B cell (primary cell): Measurements from ENCODE around the gene PREX1. TPM values are rescaled to one million over a fixed set of nuclear protein-coding genes. Genes with fewer than 3 reads are reported as not detected.

Experiments used
- ATAC-seq: fragments of 200-7000 bp; cut with Tn5 transposase; one replicate; pipeline ENCODE4 v1.10.0; 2021; ENCODE audit warnings: low read depth, mild to moderate bottlenecking, moderate number of reproducible peaks, moderate library complexity
- CTCF ChIA-PET: fragments of 350-600 bp; sonication (Branson Sonifier 250); formaldehyde crosslinking; loops from one replicate; lab custom pipeline; 2021; ENCODE audit warnings: antibody characterized with exemption, inconsistent platforms; lab: Charles Lee
- POLR2A ChIA-PET: fragments of 350-600 bp; sonication (Branson Sonifier 250); formaldehyde crosslinking; loops from one replicate; lab custom pipeline; 2021; ENCODE audit warnings: antibody characterized with exemption; lab: Charles Lee
- DNase-seq: peaks from one replicate; pipeline ENCODE4 v3.0.0; 2013
- H2AFZ ChIP-seq: 2 replicates; pipeline ENCODE4 v1.6.1; 2012; ENCODE audit warnings: mild to moderate bottlenecking, low read depth, low read length; ENCODE audit not compliant: insufficient read depth, poor library complexity, severe bottlenecking
- H3K27ac ChIP-seq, 2 donors: 1 replicate in 1 of 2; 2 replicates in 1 of 2; pipeline ENCODE4 v1.5.1; 2012 to 2013; ENCODE audit warnings: low read length in 2 of 2, mild to moderate bottlenecking in 2 of 2, moderate library complexity in 1 of 2
- H3K27me3 ChIP-seq, 4 experiments: fragments of 200-600 bp in 1 of 4; sonication (generic) in 1 of 4; replicated peaks in 1 of 4; 1 replicate in 2 of 4; 2 replicates in 2 of 4; pipeline versions ENCODE4 v1.6.1 to v1.7.0; 2013 to 2016; ENCODE audit warnings: low read length in 3 of 4, mild to moderate bottlenecking in 2 of 4, mixed read lengths in 1 of 4, moderate library complexity in 1 of 4; ENCODE audit not compliant: insufficient read depth in 4 of 4, control insufficient read depth in 3 of 4; ENCODE audit errors: control extremely low read depth in 1 of 4
- H3K36me3 ChIP-seq, 2 experiments: replicated peaks in 1 of 2; 1 replicate in 1 of 2; 2 replicates in 1 of 2; pipeline versions ENCODE4 v1.6.1 to v1.7.1; 2013; ENCODE audit warnings: low read length in 1 of 2; ENCODE audit not compliant: insufficient read depth in 2 of 2, control insufficient read depth in 1 of 2; ENCODE audit errors: control extremely low read depth in 1 of 2, extremely low read depth in 1 of 2
- H3K4me1 ChIP-seq, 2 donors: fragments of 200-600 bp in 1 of 2; sonication (generic) in 1 of 2; 1 replicate in 1 of 2; 2 replicates in 1 of 2; pipeline versions ENCODE4 v1.5.1 to v1.6.1; 2013 to 2017; ENCODE audit warnings: low read length in 2 of 2; ENCODE audit not compliant: control insufficient read depth in 2 of 2, insufficient read depth in 2 of 2
- H3K4me2 ChIP-seq: replicated peaks from 2 replicates; pipeline ENCODE3; 2012; ENCODE audit warnings: mild to moderate bottlenecking, low read depth, low read length; ENCODE audit not compliant: poor library complexity, severe bottlenecking
- H3K4me3 ChIP-seq, 5 experiments: fragments of 200-600 bp in 1 of 5; sonication (generic) in 1 of 5; 1 replicate in 3 of 5; 2 replicates in 2 of 5; pipeline versions ENCODE4 v1.5.1 to v1.7.0; 2011 to 2016; ENCODE audit warnings: low read length in 4 of 5, mild to moderate bottlenecking in 4 of 5, low read depth in 2 of 5, control low read depth in 1 of 5, moderate library complexity in 1 of 5; ENCODE audit not compliant: insufficient read depth in 1 of 5; ENCODE audit errors: control extremely low read depth in 1 of 5, extremely low read depth in 1 of 5
- H3K79me2 ChIP-seq: fragments of 200-600 bp; sonication (generic); one replicate; pipeline ENCODE4 v1.6.0; 2016; ENCODE audit warnings: low read length; ENCODE audit not compliant: control insufficient read depth, insufficient read depth
- H3K9ac ChIP-seq: fragments of 200-600 bp; sonication (generic); 2 replicates; pipeline ENCODE4 v1.6.1; 2017; ENCODE audit warnings: mild to moderate bottlenecking, low read length, moderate library complexity
- H3K9me3 ChIP-seq, 3 donors: one replicate each; pipeline versions ENCODE4 v1.6.1 to v1.7.1; 2013; ENCODE audit warnings: low read length in 2 of 3; ENCODE audit not compliant: control insufficient read depth in 2 of 3, insufficient read depth in 1 of 3; ENCODE audit errors: control extremely low read depth in 1 of 3
- H4K20me1 ChIP-seq: 2 replicates; pipeline ENCODE4 v1.6.0; 2012; ENCODE audit warnings: mild to moderate bottlenecking, low read length; ENCODE audit not compliant: insufficient read depth, control insufficient read depth, poor library complexity, severe bottlenecking
- H3K27ac Mint-ChIP-seq: one replicate; pipeline ENCODE4 v1.8.0; 2021; ENCODE audit warnings: mixed read lengths
- H3K27me3 Mint-ChIP-seq: one replicate; pipeline ENCODE4 v1.8.0; 2021; ENCODE audit warnings: mixed read lengths
- H3K4me1 Mint-ChIP-seq: one replicate; pipeline ENCODE4 v1.8.0; 2021; ENCODE audit warnings: mixed read lengths
- H3K4me3 Mint-ChIP-seq: one replicate; pipeline ENCODE4 v1.8.0; 2021; ENCODE audit warnings: mixed read lengths
- H3K9me3 Mint-ChIP-seq: one replicate; pipeline ENCODE4 v1.8.0; 2022; ENCODE audit warnings: mixed read lengths; ENCODE audit not compliant: insufficient read depth
- CTCF ChIP-seq: fragments of 200-600 bp; IDR thresholded peaks from one replicate; pipeline ENCODE4 v1.8.0; 2022; ENCODE audit warnings: antibody characterized with exemption, mild to moderate bottlenecking
- EZH2 ChIP-seq: IDR thresholded peaks from 2 replicates; pipeline ENCODE4 v1.6.1; 2012; ENCODE audit warnings: borderline replicate concordance, low read depth, mild to moderate bottlenecking, moderate library complexity, low read length; ENCODE audit not compliant: insufficient read depth, poor library complexity, severe bottlenecking
- WGBS: methylation state at CpG from one replicate; pipeline ENCODE4 v1.1.5; 2013; ENCODE audit warnings: missing lambda C conversion rate; ENCODE audit not compliant: insufficient coverage; 5-methylcytosine and 5-hydroxymethylcytosine counted together
- intact Hi-C: fragments of 100-400 bp; cut with micrococcal nuclease; formaldehyde crosslinking; loops from one replicate; pipeline ENCODE4 v1.10.0; 2022
- polyA plus RNA-seq: library from polyadenylated mRNA; depleted of rRNA; stranded (reverse); fragments of >200 nt; gene quantifications from 2 replicates; pipeline ENCODE4 v1.2.3, GENCODE V29; 2012
- total RNA-seq, 2 donors: library from RNA; stranded (reverse); fragments of 120-200 nt in 1 of 2; gene quantifications; 1 replicate in 1 of 2; 2 replicates in 1 of 2; pipeline versions ENCODE4 v1.2.3 to v1.2.4, GENCODE V29; 2013 to 2022

Gene PREX1
- total and polyA plus RNA-seq, 2 donors (not counting 1 experiment from before 2014, with no cell fraction given) = 79.1 to 99.4 TPM

GRCh38 chr20:48582673-48582985 lies 245.2 kb downstream of the PREX1 start:
- peaks cover 37% of the 10 kb centered on the region for H3K27me3 Mint-ChIP-seq
- POLR2A ChIA-PET = no interaction called here

GRCh38 chr20:48581167-48581566 lies 246.6 kb downstream of the PREX1 start:
- ChIA-PET POLR2A (no interaction called here), CTCF (no interaction called here)
- Histone ChIP-seq H3K4me3 (no peak overlapping the region), H3K79me2 (no peaks in the 10 kb centered on the region), H3K36me3 (no peaks in the 10 kb centered on the region), H3K4me1 (no peaks in the 10 kb centered on the region), H3K9me3 (no peaks in the 10 kb centered on the region), H2AFZ (no peak overlapping the region), H4K20me1 (no peaks in the 10 kb centered on the region), H3K27me3 (peaks cover 0 to 15% (median 2%) of the 10 kb centered on the region in 4 experiments), H3K27ac (no peak overlapping the region), H3K4me2 (no peak overlapping the region), H3K9ac (no peak overlapping the region)
- WGBS = 84% methylated on average over 3 of the region's 5 CpGs
- Mint-ChIP-seq H3K4me1 (no peaks in the 10 kb centered on the region), H3K9me3 (no peaks in the 10 kb centered on the region), H3K27me3 (peaks cover 40% of the 10 kb centered on the region), H3K4me3 (no peak overlapping the region), H3K27ac (no peak overlapping the region)
- no peak for TF ChIP-seq EZH2
- no peak for TF ChIP-seq CTCF
- intact Hi-C loops = no loop called here
- DNase-seq = no peak
- no peak for ATAC-seq

More at GRCh38 chr20:48582673-48582985, 245.2 kb downstream of the PREX1 start:
- DNase-seq (no peak), ATAC-seq (no peak)
- H3K9ac ChIP-seq = no peak overlapping the region
- intact Hi-C loops = no loop called here
- 35% methylated on average over 4 of the region's 5 CpGs for WGBS
- H3K27me3 ChIP-seq = peaks cover 0 to 15% (median 2%) of the 10 kb centered on the region in 4 experiments
- no peak overlapping the region for H2AFZ ChIP-seq
- Mint-ChIP-seq H3K27ac (no peak overlapping the region), H3K9me3 (no peaks in the 10 kb centered on the region), H3K4me3 (no peak overlapping the region), H3K4me1 (no peaks in the 10 kb centered on the region)
- no peaks in the 10 kb centered on the region for H3K4me1 ChIP-seq
- no peak overlapping the region for H3K4me2 ChIP-seq
- H3K4me3 ChIP-seq = no peak overlapping the region
- H3K9me3 ChIP-seq = no peaks in the 10 kb centered on the region
- no peaks in the 10 kb centered on the region for H4K20me1 ChIP-seq
- H3K36me3 ChIP-seq = no peaks in the 10 kb centered on the region
- H3K79me2 ChIP-seq = no peaks in the 10 kb centered on the region
- TF ChIP-seq EZH2 = no peak
- no peak for TF ChIP-seq CTCF
- CTCF ChIA-PET = no interaction called here
- H3K27ac ChIP-seq = no peak overlapping the region
